ENCODE measurements around the gene SLC6A18.

DNA sequence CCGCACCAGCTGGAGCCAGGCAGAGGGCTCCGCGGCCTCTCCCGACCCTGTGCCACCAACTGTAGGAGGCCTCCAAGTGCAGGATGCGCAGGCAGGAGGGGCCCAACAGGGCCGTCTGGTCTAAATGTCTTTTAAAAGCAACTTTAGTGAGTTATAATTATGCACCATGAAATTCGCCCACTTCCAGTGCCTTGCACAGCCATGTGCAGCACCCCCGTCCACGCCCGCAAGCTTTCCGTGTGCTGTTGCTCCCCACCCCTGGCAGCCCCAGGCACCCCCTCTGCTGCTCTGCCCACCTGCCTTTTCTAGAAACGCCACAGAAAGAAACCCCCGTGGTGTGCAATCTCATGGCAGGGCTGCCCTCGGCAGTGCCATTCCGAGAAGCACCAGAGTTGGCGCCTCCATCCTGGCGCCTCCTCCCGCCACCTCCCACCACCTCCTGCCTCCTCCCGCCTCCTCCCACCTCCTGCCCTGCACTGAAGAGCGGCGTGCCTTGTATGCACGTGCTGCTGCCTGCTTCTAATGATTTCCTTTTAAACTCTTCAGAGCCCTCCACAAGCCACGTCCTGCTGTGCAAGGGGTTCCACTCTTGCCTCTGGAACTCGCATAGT, 7.5 kb upstream of the SLC6A18 start:
- TF ChIP-seq, protein P1, sequence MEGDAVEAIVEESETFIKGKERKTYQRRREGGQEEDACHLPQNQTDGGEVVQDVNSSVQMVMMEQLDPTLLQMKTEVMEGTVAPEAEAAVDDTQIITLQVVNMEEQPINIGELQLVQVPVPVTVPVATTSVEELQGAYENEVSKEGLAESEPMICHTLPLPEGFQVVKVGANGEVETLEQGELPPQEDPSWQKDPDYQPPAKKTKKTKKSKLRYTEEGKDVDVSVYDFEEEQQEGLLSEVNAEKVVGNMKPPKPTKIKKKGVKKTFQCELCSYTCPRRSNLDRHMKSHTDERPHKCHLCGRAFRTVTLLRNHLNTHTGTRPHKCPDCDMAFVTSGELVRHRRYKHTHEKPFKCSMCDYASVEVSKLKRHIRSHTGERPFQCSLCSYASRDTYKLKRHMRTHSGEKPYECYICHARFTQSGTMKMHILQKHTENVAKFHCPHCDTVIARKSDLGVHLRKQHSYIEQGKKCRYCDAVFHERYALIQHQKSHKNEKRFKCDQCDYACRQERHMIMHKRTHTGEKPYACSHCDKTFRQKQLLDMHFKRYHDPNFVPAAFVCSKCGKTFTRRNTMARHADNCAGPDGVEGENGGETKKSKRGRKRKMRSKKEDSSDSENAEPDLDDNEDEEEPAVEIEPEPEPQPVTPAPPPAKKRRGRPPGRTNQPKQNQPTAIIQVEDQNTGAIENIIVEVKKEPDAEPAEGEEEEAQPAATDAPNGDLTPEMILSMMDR (IDR thresholded peaks at IDR 0.05; ENCODE audit: insufficient read depth, low read depth, low read length): no peak
- no peak for TF ChIP-seq EZH2 (IDR thresholded peaks at IDR 0.05; ENCODE audit: insufficient read depth, low read length)
